GM12864 (cell line): ENCODE data around the gene SEPTIN6.
A peak's percentile ranks its signal among the peaks of the same experiment; 100 is the strongest.

ENCODE experiments used
- DNase-seq: peaks from one replicate; pipeline ENCODE4 v3.0.0-alpha.2; 2011; ENCODE audit warnings: low read depth
- H3K4me3 ChIP-seq: 2 replicates; pipeline ENCODE4 v1.5.1; 2011; ENCODE audit warnings: mild to moderate bottlenecking, low read depth, low read length, control low read depth
- TF ChIP-seq, protein P1 (sequence below): IDR thresholded peaks from 2 replicates; pipeline ENCODE4 v1.5.1; 2011; ENCODE audit warnings: low read depth, mild to moderate bottlenecking, moderate library complexity, low read length, control low read depth, inconsistent platforms; ENCODE audit errors: missing control alignments

SEPTIN6 gene

GRCh38 chrX:119698845-119699244 is 5.9 kb upstream of the SEPTIN6 start:
- no peak overlapping the region for H3K4me3 ChIP-seq
- no peak for DNase-seq
- TF ChIP-seq, protein P1, sequence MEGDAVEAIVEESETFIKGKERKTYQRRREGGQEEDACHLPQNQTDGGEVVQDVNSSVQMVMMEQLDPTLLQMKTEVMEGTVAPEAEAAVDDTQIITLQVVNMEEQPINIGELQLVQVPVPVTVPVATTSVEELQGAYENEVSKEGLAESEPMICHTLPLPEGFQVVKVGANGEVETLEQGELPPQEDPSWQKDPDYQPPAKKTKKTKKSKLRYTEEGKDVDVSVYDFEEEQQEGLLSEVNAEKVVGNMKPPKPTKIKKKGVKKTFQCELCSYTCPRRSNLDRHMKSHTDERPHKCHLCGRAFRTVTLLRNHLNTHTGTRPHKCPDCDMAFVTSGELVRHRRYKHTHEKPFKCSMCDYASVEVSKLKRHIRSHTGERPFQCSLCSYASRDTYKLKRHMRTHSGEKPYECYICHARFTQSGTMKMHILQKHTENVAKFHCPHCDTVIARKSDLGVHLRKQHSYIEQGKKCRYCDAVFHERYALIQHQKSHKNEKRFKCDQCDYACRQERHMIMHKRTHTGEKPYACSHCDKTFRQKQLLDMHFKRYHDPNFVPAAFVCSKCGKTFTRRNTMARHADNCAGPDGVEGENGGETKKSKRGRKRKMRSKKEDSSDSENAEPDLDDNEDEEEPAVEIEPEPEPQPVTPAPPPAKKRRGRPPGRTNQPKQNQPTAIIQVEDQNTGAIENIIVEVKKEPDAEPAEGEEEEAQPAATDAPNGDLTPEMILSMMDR = peak; percentile 59

DNA sequence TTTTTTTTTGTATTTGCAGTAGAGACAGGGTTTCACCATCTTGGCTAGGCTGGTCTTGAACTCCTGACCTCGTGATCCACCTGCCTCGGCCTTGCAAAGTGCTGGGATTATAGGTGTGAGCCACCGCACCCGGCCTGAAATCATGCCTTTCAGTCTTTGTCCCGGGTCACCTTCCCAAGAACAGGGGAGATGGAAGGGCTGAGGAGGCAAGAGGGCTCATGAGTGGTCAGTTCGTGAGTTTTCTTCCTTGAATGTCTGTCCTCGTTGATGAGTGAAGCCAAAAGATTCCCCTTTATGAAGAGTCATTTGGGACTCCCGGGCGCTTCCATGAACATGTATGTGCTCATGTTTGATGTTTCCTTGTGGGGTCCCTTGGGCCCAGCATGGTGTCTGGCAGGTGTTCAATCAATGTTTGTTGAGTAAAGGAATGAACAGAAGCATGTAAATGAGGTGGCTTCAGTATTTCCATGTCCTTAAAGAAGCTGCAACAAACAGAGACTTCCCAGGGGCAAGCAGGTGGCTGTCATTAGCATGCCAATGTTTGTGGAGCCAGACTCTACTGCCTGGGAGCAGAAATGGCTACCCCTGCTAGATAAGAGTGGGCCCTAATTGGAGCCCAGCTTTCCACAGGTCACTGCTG is 3.4 kb upstream of the SEPTIN6 start:
- no peak for DNase-seq
- TF ChIP-seq, protein P1 = no peak
- no peak overlapping the region for H3K4me3 ChIP-seq

GRCh38 chrX:119695535-119696050 is 2.6 kb upstream of the SEPTIN6 start:
- TF ChIP-seq, protein P1 = no peak
- DNase-seq = no peak
- peak overlapping the region; percentile 35 for H3K4me3 ChIP-seq

DNA sequence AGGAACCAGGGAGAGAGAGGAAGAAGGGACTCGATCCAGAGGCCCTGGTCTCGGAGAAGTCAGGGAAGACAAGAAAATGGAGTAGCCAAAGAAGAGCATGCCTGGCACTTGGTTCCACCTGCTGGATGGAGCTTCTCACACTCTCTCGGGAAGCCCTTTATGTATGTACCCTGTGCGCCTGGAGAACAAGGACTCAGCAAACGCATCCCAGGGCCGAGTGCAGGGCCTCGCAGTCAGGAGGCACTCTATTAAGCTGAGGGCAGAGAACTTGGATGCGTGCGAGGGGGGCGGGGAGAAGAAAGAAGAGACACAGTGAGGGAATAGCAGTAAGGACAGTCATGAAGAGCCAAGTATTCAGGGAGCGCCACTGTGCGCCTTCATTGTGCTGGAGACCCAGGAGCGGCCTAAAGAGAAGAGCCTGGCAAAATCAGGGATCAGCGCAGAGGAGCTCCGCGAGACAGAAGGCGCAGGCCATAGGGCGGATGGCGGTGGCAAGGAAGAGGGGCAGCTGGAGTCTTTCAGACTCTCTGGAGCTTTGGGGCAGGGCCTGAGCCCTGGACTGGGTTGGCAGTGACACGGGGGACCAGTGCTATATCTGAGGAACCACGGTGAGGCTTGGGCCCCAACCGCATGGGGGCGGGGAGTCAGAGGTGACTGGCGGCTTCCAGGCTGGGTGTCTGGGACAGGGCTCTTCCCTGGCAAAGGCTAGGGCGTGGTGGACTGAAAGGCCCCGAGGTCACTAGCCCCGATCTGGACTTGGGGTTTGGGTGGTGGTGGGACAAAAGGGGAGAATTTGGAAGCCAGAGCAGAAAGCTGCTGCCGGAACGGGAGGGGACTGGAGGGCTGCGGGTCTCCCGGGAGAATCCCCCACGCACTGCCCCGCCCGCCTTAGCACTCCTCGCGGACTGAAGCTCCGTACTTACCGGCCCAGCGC is 1.9 kb upstream of the SEPTIN6 start:
- H3K4me3 ChIP-seq = peak overlapping the region; percentile 35
- TF ChIP-seq, protein P1 = no peak
- DNase-seq = no peak

DNA sequence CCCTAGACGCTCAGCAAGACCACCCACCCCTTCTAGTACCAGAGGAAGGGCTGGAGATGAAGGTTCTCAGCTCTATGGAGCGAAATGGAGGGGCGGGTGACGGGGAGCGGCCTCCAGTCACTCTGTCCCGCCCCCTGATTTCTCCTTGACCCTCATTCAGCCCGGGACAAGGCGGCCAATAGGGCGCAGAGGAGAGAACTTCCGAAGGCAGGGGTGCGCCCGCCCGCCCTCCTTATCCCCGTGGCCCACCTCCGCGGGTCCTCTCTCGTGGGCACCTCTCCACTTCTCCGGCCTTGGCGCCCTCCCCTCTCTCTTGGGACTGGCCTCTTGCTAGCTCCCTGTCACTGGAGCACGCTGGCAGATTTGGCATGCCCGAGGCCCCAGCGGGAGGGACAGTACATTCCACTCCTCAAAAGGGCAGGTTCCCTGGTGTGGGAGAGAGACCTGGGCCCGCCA is 1.1 kb upstream of the SEPTIN6 start:
- peak overlapping the region; percentile 80 for H3K4me3 ChIP-seq
- no peak for DNase-seq
- TF ChIP-seq, protein P1 = no peak

- TF ChIP-seq, protein P1 = peak; percentile 40
- H3K4me3 ChIP-seq = peak overlapping the region; percentile 80
- no peak for DNase-seq
Observed at GRCh38 chrX:119692191-119693039, 553 bp downstream of the SEPTIN6 start.
